ENCODE measurements around the gene ARL2BP. TPM values are rescaled to one million over a fixed set of nuclear protein-coding genes. Genes with fewer than 3 reads are reported as not detected.
"Not testable (repeated sequence)": the region's sequence is repeated elsewhere in the genome, so short reads cannot be mapped to it uniquely, and the experiment has no call there.

ARL2BP gene
- total RNA-seq, result 10 to 100 TPM; 19.3 to 26.8 (median 22.0) TPM
- long read RNA-seq, transcript ARL2BP-201 (6 exons, 2,130 nt), result major isoform, 5 of 5 reads
- long read RNA-seq, partial matches to known transcripts, result 0 of 5 reads
- long read RNA-seq, other reads (novel, unspliced or antisense), result 0 of 5 reads

DNA sequence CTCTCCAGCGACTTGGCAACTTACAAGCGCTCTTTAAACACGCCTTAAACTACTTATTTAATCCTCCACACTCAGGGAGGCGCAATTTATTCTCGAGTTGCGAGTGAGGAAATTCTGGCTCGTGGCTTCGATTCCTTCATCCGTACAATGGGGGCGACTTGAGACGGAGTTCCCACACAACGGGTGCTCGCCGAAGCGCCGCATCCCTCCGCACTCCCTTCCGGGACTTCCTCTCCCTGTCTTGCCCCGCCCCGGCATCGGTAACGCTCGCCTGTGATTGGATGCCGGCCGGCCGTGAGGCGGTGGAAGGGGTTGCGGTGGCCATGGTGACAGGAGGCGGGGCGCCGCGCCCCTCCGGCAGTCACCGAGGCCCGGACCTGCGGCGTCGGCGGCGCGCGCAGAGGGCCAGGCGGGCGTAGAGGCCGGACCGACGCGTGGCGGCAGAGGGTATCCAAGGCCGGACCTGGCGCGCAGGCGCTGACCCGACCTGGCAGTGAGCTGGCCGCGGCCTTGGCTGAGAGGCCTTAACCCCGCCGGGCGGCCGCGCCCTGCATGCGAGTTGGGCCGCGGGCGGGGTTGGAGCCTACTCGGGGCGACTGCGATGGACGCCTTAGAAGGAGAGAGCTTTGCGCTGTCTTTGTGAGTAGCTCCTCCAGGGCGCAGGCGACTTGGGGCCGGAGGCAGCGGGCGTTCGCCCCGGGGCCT, at the start of gene ARL2BP:
ARL2BP (plus strand) TSS at position 493 of the 705 bp plus-strand sequence; CDS start at position 602, 109 bp downstream.
- H3K36me3 ChIP-seq, result peaks cover 0 to 11% (median 2%) of the 10 kb centered on the region in 4 donors
- 0% methylated on average over 24 of the region's 77 CpGs for WGBS (ENCODE audit: insufficient coverage, low coverage, low lambda C conversion rate, missing lambda C conversion rate)
- DNase-seq (peak; percentile 98 to 99 (median 99)), ATAC-seq (peak; percentile 94 to 98 (median 96))
- peaks cover 0 to 27% (median 10%) of the 10 kb centered on the region in 4 donors for H3K4me1 ChIP-seq
- H3K27me3 ChIP-seq, result no peaks in the 10 kb centered on the region
- peak within 1 kb of the TSS; percentile 76 to 96 (median 95) for H3K4me3 ChIP-seq
- no peaks in the 10 kb centered on the region for H3K9me3 ChIP-seq
- TF ChIP-seq CTCF (IDR thresholded peaks at IDR 0.05), result peak in 2 of 4 donors; percentile 7 to 19
- TF ChIP-seq POLR2A (IDR thresholded peaks at IDR 0.05), result peak; percentile 89
- intact Hi-C loops (cut with DNase I), result no loop called here
- H3K27ac ChIP-seq, result peak within 1 kb of the TSS; percentile 89 to 96 (median 95)

DNA sequence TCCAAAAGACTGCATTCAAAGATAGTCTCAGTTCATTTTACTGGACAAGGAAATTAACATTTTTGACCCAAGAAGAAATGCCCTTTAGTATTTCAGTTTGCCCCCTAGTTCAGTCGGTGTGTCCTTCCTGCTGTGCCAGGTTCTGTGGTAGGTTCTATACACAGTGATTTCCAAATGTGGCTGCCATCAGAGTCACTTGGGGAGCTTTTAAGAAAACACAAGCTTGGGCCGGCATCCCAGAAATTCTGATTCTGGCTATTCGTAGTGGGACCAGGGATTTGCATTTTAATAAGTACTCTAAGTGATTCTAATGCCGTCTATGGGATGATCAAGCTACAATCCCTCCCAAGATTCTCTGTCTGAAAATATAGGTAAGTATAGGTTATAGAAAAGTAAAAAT, 48.8 kb upstream of the ARL2BP start:
- Histone ChIP-seq H3K4me1 (peaks cover 0 to 26% (median 5%) of the 10 kb centered on the region in 4 donors), H3K27me3 (no peaks in the 10 kb centered on the region), H3K9me3 (no peaks in the 10 kb centered on the region), H3K36me3 (no peaks in the 10 kb centered on the region), H3K27ac (no peak overlapping the region), H3K4me3 (no peak overlapping the region)
- TF ChIP-seq POLR2A (IDR thresholded peaks at IDR 0.05), result no peak
- ATAC-seq (peak in 2 of 4 donors; percentile 10 to 36), DNase-seq (no peak)
- WGBS (ENCODE audit: insufficient coverage, low coverage, low lambda C conversion rate, missing lambda C conversion rate), result 78% methylated on average over 4 of the region's 4 CpGs
- intact Hi-C loops (cut with DNase I), result no loop called here

DNA sequence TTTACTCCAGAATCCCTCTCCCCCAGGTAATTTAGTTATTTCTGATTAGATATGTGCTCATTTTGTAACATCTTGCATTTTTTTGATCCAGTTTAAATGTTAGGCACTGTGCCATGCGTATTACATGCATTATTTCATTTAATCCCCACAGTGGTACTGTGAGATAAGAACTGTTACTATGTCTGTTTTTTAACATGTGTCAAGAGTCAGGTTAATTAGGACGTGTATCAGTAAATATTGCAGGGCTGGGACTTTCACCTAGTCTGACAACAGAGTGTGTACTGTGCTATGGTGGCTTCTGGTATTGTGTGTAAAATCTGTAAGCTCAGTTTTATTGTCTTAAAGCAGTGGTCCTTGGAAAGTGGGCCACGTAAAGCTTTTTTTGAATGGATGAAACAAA, 48.3 kb upstream of the ARL2BP start:
- Histone ChIP-seq H3K27ac (no peak overlapping the region), H3K4me3 (no peak overlapping the region), H3K9me3 (no peaks in the 10 kb centered on the region), H3K36me3 (no peaks in the 10 kb centered on the region), H3K4me1 (peaks cover 0 to 25% (median 5%) of the 10 kb centered on the region in 4 donors), H3K27me3 (no peaks in the 10 kb centered on the region)
- TF ChIP-seq POLR2A (IDR thresholded peaks at IDR 0.05), result no peak
- TF ChIP-seq CTCF (IDR thresholded peaks at IDR 0.05), result no peak
- ATAC-seq, result peak in 3 of 4 donors; percentile 69 to 76 (median 76)
- intact Hi-C loops (cut with DNase I), result no loop called here
- 56% methylated on average over 3 of the region's 3 CpGs for WGBS (ENCODE audit: insufficient coverage, low coverage, low lambda C conversion rate, missing lambda C conversion rate)
- DNase-seq, result no peak

DNA sequence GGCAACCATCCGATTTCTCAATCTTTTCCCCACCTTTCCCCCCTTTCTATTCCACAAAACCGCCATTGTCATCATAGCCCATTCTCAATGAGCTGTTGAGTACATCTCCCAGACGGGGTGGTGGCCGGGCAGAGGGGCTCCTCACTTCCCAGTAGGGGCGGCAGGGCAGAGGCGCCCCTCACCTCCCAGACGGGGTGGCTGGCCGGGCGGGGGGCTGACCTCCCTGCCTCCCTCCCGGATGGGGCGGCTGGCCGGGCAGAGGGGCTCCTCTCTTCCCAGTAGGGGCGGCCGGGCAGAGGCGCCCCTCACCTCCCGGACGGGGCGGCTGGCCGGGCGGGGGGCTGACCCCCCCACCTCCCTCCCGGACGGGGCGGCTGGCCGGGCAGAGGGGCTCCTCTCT, 44.7 kb upstream of the ARL2BP start:
- H3K9me3 ChIP-seq; H3K4me1 ChIP-seq; H3K27me3 ChIP-seq; H3K27ac ChIP-seq; ATAC-seq; DNase-seq; H3K4me3 ChIP-seq; intact Hi-C loops (cut with DNase I); H3K36me3 ChIP-seq: not testable (repeated sequence)
- WGBS (ENCODE audit: insufficient coverage, low coverage, low lambda C conversion rate, missing lambda C conversion rate), result 96% methylated on average over 8 of the region's 24 CpGs

DNA sequence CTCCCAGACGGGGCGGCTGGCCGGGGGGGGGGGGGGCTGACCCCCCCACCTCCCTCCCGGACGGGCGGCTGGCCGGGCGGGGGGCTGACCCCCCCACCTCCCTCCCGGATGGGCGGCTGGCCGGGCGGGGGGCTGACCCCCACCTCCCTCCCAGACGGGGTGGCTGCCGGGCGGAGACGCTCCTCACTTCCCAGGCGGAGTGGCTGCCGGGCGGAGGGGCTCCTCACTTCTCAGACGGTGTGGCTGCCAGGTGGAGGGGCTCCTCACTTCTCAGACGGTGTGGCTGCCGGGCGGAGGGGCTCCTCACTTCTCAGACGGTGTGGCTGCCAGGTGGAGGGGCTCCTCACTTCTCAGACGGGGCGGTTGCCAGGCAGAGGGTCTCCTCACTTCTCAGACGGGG, 44.1 kb upstream of the ARL2BP start:
- peaks cover 0 to 15% (median 8%) of the 10 kb centered on the region in 4 donors for H3K36me3 ChIP-seq
- H3K4me1 ChIP-seq; DNase-seq; H3K4me3 ChIP-seq; intact Hi-C loops (cut with DNase I); H3K9me3 ChIP-seq; H3K27ac ChIP-seq; ATAC-seq; H3K27me3 ChIP-seq: not testable (repeated sequence)
- WGBS (ENCODE audit: insufficient coverage, low coverage, low lambda C conversion rate, missing lambda C conversion rate), result no CpG with 5 or more reads among the region's 27 CpGs

Measured in right lobe of liver (tissue), 6 donors.